Epithelial cell of proximal tubule (primary cell): ENCODE measurements around the gene PDE4D. TPM values are rescaled to one million over a fixed set of nuclear protein-coding genes. Genes with fewer than 3 reads are reported as not detected.
A peak's percentile ranks its signal among the peaks of the same experiment; 100 is the strongest.

Experiments
- DNase-seq: peaks from one replicate; pipeline ENCODE4 v3.0.0-alpha.2; 2011; ENCODE audit warnings: low read depth
- H3K4me3 ChIP-seq: 2 replicates; pipeline ENCODE4 v1.5.1; 2011; ENCODE audit warnings: low read depth, mild to moderate bottlenecking, low read length
- CTCF ChIP-seq: conservative IDR thresholded peaks from 2 replicates; pipeline ENCODE4 v1.5.1; 2012; ENCODE audit warnings: low read depth, mild to moderate bottlenecking, low read length
- total RNA-seq: library from RNA; depleted of rRNA; stranded (reverse); fragments of >200 nt; gene quantifications from 2 replicates; pipeline ENCODE4 v1.2.3, GENCODE V29; 2015

The PDE4D gene
- total RNA-seq, 1 donor from 2014 or later: 18.4 TPM

- no peak for TF ChIP-seq CTCF
- DNase-seq: no peak
- H3K4me3 ChIP-seq: no peak overlapping the region
Observed at GRCh38 chr5:59356813-59357380, 536.6 kb downstream of the PDE4D start.

GRCh38 chr5:59354811-59355210 is 538.7 kb downstream of the PDE4D start:
- TF ChIP-seq CTCF: no peak
- no peak for DNase-seq
- no peak overlapping the region for H3K4me3 ChIP-seq

- no peak for DNase-seq
- H3K4me3 ChIP-seq: no peak overlapping the region
- no peak for TF ChIP-seq CTCF
Observed at GRCh38 chr5:59354274-59354673, 539.3 kb downstream of the PDE4D start.

GRCh38 chr5:59351076-59351794 is 542.3 kb downstream of the PDE4D start:
- H3K4me3 ChIP-seq: no peak overlapping the region
- peak; percentile 15 for TF ChIP-seq CTCF
- DNase-seq: no peak

GRCh38 chr5:59348189-59348588 is 545.3 kb downstream of the PDE4D start:
- peak; percentile 29 for TF ChIP-seq CTCF
- H3K4me3 ChIP-seq: no peak overlapping the region
- no peak for DNase-seq

- no peak for DNase-seq
- no peak overlapping the region for H3K4me3 ChIP-seq
- no peak for TF ChIP-seq CTCF
Observed at GRCh38 chr5:59346982-59347381, 546.5 kb downstream of the PDE4D start.

- no peak for TF ChIP-seq CTCF
- H3K4me3 ChIP-seq: no peak overlapping the region
- no peak for DNase-seq
Observed at GRCh38 chr5:59346514-59346913, 547.0 kb downstream of the PDE4D start.
